Panc1 (cell line): ENCODE data around the gene GRID1. TPM values are rescaled to one million over a fixed set of nuclear protein-coding genes. Genes with fewer than 3 reads are reported as not detected.

Experiments
- ATAC-seq: fragments of 200-7000 bp; cut with Tn5 transposase; 2 replicates; pipeline ENCODE4 v1.9.1; 2020; ENCODE audit warnings: mild to moderate bottlenecking, moderate library complexity
- BruUV-seq: library from RNA; stranded (reverse); fragments of 400-500 nt; replicated peaks from 2 replicates; lab custom pipeline; 2021; lab: Mats Ljungman, UMichigan
- CTCF ChIA-PET: fragments of 300-600 bp; sonication (Branson Sonifier 250); formaldehyde crosslinking; loops from one replicate; lab custom pipeline; 2022; ENCODE audit warnings: antibody characterized with exemption; lab: Charles Lee
- POLR2A ChIA-PET: fragments of 300-600 bp; sonication (Branson Sonifier 250); formaldehyde crosslinking; loops from one replicate; lab custom pipeline; 2022; ENCODE audit warnings: antibody characterized with exemption; lab: Charles Lee
- DNase-seq: peaks from one replicate; pipeline ENCODE4 v3.0.0-alpha.2; 2010; ENCODE audit warnings: low read depth, low spot score
- H3K27ac ChIP-seq: 2 replicates; pipeline ENCODE4 v1.5.1; 2011; ENCODE audit warnings: mild to moderate bottlenecking, low read length, inconsistent platforms
- H3K27me3 ChIP-seq: fragments of 200-500 bp; sonication (Bioruptor generic); 2 replicates; pipeline ENCODE4 v1.6.0; 2014; ENCODE audit warnings: low read length, inconsistent platforms; ENCODE audit not compliant: control insufficient read depth, insufficient read depth
- H3K36me3 ChIP-seq: fragments of 200-500 bp; sonication (Bioruptor generic); 2 replicates; pipeline ENCODE4 v1.5.1; 2014; ENCODE audit warnings: inconsistent platforms, mild to moderate bottlenecking, low read length, moderate library complexity; ENCODE audit not compliant: control insufficient read depth, insufficient read depth
- H3K4me1 ChIP-seq: 2 replicates; pipeline ENCODE4 v1.5.1; 2011; ENCODE audit warnings: inconsistent platforms, mild to moderate bottlenecking, low read length, moderate library complexity; ENCODE audit not compliant: control insufficient read depth, insufficient read depth
- H3K4me3 ChIP-seq, 2 experiments: 2 replicates each; pipeline ENCODE4 v1.5.1; 2011 to 2012; ENCODE audit warnings: low read depth in 2 of 2, low read length in 2 of 2, mild to moderate bottlenecking in 2 of 2, inconsistent platforms in 1 of 2, moderate library complexity in 1 of 2
- H3K9me3 ChIP-seq: fragments of 200-500 bp; sonication (Bioruptor generic); 2 replicates; pipeline ENCODE4 v1.5.1; 2014; ENCODE audit warnings: low read depth, mild to moderate bottlenecking, inconsistent platforms, low read length, moderate library complexity; ENCODE audit not compliant: control insufficient read depth, insufficient read depth
- POLR2AphosphoS5 ChIP-seq: IDR thresholded peaks from 2 replicates; pipeline ENCODE4 v1.6.1; 2012; ENCODE audit warnings: mild to moderate bottlenecking, low read depth, low read length, moderate library complexity
- SIN3A ChIP-seq: IDR thresholded peaks from 2 replicates; pipeline ENCODE4 v1.6.1; 2012; ENCODE audit warnings: low read depth, mild to moderate bottlenecking, low read length, moderate library complexity, borderline replicate concordance; ENCODE audit not compliant: insufficient read depth
- TCF7L2 ChIP-seq: IDR thresholded peaks from 2 replicates; pipeline ENCODE4 v1.6.1; 2011; ENCODE audit warnings: mild to moderate bottlenecking, low read depth, low read length, inconsistent platforms
- in situ Hi-C: cut with HindIII; loops from 2 replicates; pipeline ENCODE4 v1.10.0; 2016; ENCODE audit warnings: low sequenced_read_pairs, low pct_unique_long_range_greater_than_20kb
- intact Hi-C: fragments of 100-400 bp; cut with micrococcal nuclease; formaldehyde crosslinking; loops from one replicate; pipeline ENCODE4 v1.10.0; 2022; ENCODE audit not compliant: unreplicated experiment
- total RNA-seq: library from RNA; stranded (reverse); gene quantifications from one replicate; pipeline ENCODE4 v1.2.1, GENCODE V29; 2021; ENCODE audit not compliant: unreplicated experiment
- TF ChIP-seq, protein P1 (sequence below): fragments of 450-650 bp; IDR thresholded peaks from 2 replicates; pipeline ENCODE4 v1.5.1; 2017; ENCODE audit warnings: mild to moderate bottlenecking
- TF ChIP-seq, protein P2 (sequence below), 2 experiments: IDR thresholded peaks; 2 replicates each; pipeline ENCODE4 v1.6.1; 2011 to 2012; ENCODE audit warnings: low read depth in 2 of 2, control low read depth in 1 of 2, low read length in 1 of 2, mild to moderate bottlenecking in 1 of 2, moderate library complexity in 1 of 2; ENCODE audit not compliant: insufficient read depth in 1 of 2

Gene GRID1
- total RNA-seq, 1 experiment from 2014 or later, result 2.3 TPM

DNA sequence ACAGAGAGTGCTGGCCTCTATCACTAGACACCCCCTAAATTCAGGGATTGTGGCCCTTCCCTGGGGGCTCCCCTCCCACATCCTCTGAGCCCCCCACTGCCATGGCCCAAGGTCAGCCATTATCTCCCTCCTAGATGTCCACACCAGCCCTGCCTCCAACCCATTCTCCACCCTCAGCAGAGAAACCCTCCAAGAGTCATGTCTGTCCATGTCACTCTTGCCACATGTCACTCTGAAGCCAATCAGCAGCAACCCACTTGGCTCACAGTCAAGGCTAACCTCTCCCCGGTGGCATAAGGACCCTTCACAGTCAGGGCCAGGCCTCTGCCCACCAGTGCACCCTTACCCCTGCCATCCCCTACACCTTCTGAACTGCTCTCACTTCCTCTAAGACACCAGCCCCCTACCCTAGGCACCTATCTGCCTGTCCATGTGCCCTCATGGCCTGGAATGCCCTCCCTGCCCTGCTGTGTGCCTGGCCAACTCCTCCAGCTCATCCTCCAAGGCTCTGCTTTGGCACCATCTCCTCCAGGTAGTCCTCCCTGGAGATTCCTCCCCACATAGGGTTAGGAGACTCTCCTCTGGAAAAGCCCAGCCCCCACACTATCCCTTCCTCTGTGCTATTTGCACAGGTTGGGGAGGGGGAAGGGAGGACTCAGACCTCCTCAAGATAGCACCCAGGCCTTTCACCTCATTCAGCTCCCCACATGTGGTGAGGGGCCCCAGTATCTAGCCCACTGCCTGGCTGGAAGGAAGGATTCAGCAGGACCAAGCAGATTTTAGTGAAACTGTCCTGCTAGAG lies 83.7 kb downstream of the GRID1 start:
- ChIA-PET CTCF (no interaction called here), POLR2A (no interaction called here)
- H3K4me3 ChIP-seq, result no peak overlapping the region
- ATAC-seq (no peak), DNase-seq (no peak)
- no peaks in the 10 kb centered on the region for H3K4me1 ChIP-seq
- H3K27ac ChIP-seq, result no peak overlapping the region
- BruUV-seq, result no TSS peak
- H3K9me3 ChIP-seq, result peaks cover 4% of the 10 kb centered on the region
- intact Hi-C loops (no loop called here), in situ Hi-C loops (no loop called here)
- TF ChIP-seq TCF7L2, result no peak
- no peak for TF ChIP-seq POLR2AphosphoS5
- TF ChIP-seq, protein P1, sequence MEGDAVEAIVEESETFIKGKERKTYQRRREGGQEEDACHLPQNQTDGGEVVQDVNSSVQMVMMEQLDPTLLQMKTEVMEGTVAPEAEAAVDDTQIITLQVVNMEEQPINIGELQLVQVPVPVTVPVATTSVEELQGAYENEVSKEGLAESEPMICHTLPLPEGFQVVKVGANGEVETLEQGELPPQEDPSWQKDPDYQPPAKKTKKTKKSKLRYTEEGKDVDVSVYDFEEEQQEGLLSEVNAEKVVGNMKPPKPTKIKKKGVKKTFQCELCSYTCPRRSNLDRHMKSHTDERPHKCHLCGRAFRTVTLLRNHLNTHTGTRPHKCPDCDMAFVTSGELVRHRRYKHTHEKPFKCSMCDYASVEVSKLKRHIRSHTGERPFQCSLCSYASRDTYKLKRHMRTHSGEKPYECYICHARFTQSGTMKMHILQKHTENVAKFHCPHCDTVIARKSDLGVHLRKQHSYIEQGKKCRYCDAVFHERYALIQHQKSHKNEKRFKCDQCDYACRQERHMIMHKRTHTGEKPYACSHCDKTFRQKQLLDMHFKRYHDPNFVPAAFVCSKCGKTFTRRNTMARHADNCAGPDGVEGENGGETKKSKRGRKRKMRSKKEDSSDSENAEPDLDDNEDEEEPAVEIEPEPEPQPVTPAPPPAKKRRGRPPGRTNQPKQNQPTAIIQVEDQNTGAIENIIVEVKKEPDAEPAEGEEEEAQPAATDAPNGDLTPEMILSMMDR, result no peak
- TF ChIP-seq, protein P2, sequence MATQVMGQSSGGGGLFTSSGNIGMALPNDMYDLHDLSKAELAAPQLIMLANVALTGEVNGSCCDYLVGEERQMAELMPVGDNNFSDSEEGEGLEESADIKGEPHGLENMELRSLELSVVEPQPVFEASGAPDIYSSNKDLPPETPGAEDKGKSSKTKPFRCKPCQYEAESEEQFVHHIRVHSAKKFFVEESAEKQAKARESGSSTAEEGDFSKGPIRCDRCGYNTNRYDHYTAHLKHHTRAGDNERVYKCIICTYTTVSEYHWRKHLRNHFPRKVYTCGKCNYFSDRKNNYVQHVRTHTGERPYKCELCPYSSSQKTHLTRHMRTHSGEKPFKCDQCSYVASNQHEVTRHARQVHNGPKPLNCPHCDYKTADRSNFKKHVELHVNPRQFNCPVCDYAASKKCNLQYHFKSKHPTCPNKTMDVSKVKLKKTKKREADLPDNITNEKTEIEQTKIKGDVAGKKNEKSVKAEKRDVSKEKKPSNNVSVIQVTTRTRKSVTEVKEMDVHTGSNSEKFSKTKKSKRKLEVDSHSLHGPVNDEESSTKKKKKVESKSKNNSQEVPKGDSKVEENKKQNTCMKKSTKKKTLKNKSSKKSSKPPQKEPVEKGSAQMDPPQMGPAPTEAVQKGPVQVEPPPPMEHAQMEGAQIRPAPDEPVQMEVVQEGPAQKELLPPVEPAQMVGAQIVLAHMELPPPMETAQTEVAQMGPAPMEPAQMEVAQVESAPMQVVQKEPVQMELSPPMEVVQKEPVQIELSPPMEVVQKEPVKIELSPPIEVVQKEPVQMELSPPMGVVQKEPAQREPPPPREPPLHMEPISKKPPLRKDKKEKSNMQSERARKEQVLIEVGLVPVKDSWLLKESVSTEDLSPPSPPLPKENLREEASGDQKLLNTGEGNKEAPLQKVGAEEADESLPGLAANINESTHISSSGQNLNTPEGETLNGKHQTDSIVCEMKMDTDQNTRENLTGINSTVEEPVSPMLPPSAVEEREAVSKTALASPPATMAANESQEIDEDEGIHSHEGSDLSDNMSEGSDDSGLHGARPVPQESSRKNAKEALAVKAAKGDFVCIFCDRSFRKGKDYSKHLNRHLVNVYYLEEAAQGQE (IDR thresholded peaks at IDR 0.05; ENCODE audit: insufficient read depth in 1 of 2, low read depth in 2 of 2, low read length in 1 of 2), result no peak
- TF ChIP-seq SIN3A, result no peak
- no peaks in the 10 kb centered on the region for H3K36me3 ChIP-seq
- H3K27me3 ChIP-seq, result no peaks in the 10 kb centered on the region

DNA sequence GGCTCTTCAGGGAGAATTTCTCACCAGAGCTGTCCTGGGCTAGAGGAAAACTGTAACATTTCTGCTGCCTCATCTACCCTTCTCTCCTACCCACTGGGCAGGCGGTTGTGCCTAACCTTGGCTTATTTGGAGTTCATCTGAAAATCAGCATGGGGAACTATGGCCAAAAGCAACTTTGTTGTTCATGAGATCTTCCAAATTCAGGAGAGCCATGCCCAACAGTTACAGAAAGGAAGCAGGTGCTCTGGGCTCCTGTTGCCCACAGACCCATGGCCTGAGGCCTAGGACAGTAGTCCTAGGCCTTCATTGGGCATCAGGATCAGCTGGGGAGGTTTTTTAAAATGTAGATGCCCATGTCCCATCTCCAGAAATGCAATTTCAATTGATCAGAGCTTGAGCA lies 85.2 kb downstream of the GRID1 start:
- CTCF ChIA-PET, result no interaction called here

More for the DNA sequence above, 85.2 kb downstream of the GRID1 start:
- BruUV-seq, result no TSS peak
- in situ Hi-C loops (no loop called here), intact Hi-C loops (no loop called here)
- DNase-seq, result no peak
- no peak overlapping the region for H3K4me3 ChIP-seq
- H3K36me3 ChIP-seq, result no peaks in the 10 kb centered on the region
- POLR2A ChIA-PET, result no interaction called here
- TF ChIP-seq POLR2AphosphoS5, result no peak
- TF ChIP-seq, protein P1, result no peak
- TF ChIP-seq SIN3A, result no peak
- TF ChIP-seq, protein P2 (IDR thresholded peaks at IDR 0.05; ENCODE audit: insufficient read depth in 1 of 2, low read depth in 2 of 2, low read length in 1 of 2), result no peak
- no peak for TF ChIP-seq TCF7L2
- H3K27ac ChIP-seq, result no peak overlapping the region
- H3K9me3 ChIP-seq, result peaks cover 13% of the 10 kb centered on the region
- no peaks in the 10 kb centered on the region for H3K4me1 ChIP-seq
- ATAC-seq, result no peak
- H3K27me3 ChIP-seq, result no peaks in the 10 kb centered on the region
